GM18873 (cell line): Measurements from ENCODE around the gene ZC2HC1B.

Source experiments
- ATAC-seq: cut with Tn5 transposase; IDR thresholded peaks from one replicate; pipeline ENCODE4 v1.9.1; 2021; ENCODE audit warnings: mild to moderate bottlenecking, moderate library complexity, moderate number of reproducible peaks; ENCODE audit not compliant: unreplicated experiment, low FRiP score

ZC2HC1B gene

DNA sequence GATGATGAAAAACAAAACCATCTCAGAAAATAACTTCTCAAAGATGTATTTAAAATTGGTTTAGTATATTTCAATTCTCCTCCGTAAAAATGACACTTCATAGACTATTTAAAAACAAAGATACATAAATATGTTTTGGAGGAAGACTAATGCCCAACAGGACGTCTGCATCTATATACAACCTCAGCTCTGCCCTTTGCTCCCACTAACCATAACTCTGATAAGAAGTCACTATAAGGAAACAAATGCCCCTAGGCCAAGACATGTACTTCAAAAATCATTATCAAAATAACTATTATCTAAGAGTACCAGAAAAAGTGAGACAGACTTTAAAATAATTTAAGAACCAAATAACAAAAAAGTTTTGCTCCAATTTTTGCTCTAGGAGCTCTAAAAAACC lies 120.4 kb downstream of the ZC2HC1B start:
- no peak for ATAC-seq

DNA sequence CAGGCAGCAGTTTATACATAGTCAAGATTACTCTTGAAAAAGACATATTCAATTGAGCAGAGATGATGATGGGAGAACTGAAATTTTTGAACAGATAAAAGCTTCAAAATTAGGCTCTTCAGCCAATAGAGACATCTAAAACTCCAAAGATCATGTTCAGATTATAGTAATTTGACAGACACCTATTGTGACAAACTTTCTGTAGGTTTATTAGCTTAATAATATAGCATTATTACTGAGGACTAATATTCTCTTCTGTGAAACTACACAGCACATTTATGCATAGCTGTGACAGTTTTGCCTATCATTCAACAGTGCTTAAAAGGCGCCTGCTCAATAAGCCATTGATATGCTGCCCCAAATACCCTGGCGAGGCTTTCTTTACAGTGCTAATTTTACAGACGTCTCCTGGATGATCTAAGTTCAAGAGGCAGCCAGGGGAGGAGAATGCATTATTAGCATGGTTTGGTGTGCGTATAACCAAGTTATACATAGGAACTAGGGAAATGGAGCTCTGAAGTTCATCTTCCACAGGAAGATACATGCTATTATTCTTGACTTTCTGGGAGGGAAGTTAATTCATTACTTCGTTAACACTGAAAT lies 122.3 kb downstream of the ZC2HC1B start:
- no peak for ATAC-seq
